Measurements from ENCODE around the gene CH25H.

GRCh38 chr10:89171996-89172395 is 35.1 kb downstream of the CH25H start:
- TF ChIP-seq CTCF (IDR thresholded peaks at IDR 0.05) (no peak), POLR2A (IDR thresholded peaks at IDR 0.05) (no peak), POLR2AphosphoS5 (IDR thresholded peaks at IDR 0.05) (no peak)

All from prostate gland (tissue), 2 donors.